Stimulated activated CD8-positive, alpha-beta memory T cell treated with anti-CD3 and anti-CD28 coated beads, Interleukin-7, amount 100 ng/mL, for 1 hour (primary cell): ENCODE measurements around the gene LECT2.

Experiments
- DNase-seq, 2 donors: peaks; one replicate each; pipeline ENCODE4 v3.0.0-alpha.2; 2020; ENCODE audit warnings: low read depth in 2 of 2

Gene LECT2

DNA sequence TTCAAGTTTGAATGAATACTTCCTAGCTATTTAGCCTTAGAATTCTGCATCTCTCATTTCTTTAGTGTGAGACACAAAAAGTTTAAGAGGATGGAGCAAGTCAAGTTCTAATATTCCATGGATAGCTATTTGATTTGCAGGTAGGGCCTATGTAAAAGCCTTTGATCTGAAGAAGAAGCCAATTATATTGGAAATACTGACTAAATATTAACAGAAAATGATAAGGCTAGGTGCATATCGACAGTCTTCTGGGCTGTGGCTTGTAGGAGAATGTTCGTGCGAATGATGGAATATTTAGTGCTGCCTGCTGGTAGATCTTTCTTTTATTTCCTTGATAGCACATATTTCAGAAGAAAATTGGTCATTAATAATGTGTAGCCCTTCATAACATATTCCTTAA, at the start of gene LECT2:
LECT2 (minus strand) TSS at position 85 of the 400 bp plus-strand sequence. CDS start 150 bp downstream, outside the sequence.
- DNase-seq, result no peak

DNA sequence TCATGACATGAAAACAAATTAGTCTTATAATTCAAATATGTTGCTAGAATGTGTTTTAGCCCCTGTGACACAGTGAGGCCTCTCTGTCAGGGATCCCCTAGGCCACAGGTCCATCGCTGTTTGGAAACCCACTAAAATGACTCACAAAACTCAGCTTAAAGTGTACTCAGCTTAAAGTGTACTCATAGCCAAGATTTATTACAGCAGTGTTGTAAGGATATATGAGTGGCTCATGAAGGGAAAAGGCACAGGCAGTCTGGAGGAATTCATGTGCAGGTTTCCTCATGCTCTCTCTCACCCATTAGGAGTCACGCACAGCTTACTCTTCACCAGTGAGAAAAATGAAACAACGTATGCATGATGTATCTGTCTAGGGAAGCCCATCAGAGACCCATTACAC, 49.7 kb upstream of the LECT2 start:
- no peak for DNase-seq

DNA sequence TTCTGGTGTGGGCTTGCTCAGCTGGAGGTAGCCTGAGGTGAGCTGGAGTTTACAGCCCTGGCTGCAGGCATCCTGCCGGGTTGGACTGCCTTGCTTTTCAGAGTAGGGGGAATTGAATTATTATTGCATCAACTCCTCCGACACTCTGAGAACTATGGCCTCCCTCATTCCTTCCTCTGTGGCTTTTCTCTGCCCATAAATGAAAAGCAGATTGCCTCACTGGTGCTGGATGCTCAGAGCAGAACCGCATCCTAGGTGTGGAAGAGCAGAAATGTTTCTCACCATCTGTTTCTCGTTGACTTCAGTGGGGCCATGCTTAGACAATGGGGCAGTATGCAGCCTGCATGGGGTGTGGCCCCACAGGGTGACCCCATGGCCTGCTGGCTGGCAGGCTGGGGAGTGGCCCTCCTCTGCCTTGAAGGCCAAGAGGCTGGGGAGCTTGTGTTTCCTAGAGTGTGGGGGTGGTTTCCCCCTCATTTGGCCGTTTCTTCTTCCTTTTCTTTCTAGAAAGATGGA, 46.7 kb upstream of the LECT2 start:
- DNase-seq, result no peak

DNA sequence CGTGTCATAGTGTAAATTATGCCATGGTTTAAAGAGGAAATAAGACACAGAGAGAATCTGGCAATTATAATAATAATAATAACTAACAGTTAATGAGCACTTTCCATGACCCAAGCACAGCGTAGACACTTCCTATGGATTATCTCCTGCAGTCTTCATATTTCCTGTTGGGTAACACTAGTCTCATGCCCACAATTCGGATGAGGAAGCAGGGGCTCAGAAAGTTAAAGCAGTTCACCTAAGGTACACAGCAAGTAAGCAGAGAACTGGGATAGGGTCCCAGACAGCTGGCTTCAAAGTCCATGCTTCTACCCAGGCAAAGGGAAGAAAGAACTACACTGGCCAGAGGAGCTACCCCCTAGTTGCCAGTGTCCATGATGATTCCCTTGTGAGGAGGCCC, 46.1 kb upstream of the LECT2 start:
- DNase-seq, result no peak

DNA sequence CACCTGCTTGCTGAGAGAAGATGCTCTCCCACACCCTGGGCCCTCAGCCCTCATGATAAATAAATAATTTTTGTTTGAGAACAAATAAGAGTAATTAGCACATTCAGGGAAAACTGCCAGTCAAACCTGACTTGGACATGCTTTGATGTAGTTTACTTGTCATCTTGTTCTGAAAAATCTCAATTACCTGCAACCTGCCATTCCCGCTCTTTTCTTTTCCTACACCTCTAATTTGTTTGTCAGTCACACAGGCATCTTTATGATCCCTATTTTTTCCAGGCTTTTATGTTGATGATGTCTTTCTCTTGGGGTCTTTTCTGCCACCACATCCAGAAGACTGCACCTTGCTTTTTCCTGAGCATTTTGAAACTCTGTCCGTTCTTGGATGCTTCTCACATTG, 45.4 kb upstream of the LECT2 start:
- DNase-seq, result no peak

DNA sequence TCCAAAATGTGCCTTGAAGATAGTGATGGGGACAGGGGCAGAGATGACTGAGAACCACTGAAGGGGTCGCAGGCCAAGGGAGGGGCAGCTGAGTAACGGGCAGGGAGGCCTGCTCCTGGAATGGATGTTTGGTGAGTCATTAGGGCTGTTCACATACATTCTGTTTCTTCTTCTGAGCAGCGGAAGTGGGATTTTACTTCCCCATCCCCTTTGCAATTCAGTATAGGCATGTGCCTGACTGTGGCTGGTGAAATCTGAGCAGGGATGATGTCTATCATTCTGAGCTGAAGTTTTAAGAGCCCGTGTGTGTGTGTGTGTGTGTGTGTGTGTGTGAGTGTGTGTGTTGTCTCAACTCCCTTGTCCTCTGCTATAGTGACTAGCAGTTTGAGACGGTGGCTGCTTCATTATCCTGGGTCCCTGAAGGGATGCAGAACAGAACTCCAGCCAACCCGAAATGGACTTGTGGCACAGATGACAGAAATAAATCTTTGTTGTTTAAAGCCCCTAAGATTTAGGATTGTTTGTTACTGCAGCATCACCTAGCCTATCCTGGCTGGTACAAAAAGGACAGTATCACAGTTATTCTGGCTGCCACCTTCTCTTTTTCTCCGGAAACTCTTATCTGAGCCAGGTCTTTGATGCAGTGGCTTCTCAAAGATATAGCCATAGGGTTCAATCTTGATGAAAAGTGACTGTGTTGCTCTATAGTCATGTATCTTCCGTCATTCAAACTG, 44.8 kb upstream of the LECT2 start:
- DNase-seq, result no peak

DNA sequence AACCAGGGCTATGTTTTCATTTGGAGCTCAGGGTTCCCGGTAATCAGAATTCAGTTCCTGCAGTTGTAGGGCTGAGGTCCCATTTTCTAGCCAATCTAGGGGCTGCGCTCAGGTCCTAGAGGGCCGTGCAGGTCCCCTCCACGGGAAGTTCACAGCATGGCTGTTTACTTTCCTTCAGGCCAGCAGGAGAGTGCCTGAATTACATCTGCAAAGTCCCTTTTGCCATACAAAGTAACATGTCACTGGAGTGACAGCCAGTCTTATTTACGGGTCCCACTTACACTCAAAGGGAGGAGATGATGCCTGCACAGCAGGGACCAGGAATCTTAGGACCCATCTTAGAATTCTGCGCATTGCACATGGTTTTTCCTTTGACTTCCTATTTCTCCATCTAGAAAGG, 44.1 kb upstream of the LECT2 start:
- DNase-seq, result no peak

DNA sequence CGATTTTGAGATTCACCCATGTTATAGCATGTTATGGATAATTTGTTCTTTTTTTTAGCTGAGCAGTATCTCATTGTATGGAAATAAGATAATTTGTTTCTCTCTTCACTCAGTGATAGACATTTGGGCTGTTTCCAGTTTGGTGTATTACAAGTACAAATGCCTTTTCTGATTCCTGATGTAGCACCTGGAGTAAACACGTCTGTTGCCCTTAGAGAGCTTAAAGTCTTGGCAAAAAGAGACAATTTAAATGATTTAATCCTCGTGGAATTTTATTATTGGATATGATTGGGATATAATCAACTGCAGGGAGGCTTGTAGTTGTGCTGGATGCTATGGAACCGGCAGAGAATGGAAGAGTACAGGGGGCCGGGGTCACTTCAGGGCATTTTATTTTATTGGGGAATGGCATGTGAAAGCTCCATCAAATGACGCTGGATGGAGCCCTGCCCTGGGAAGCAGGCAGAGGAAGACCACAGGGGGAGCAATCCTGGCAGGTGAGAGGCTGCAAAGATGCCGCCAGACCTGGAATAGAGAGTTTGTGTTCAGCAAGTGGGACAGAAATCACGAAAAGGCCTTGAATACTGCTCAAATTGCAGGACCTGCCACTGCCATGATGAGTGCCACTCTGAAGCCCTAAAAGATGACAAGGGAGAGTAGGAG, 43.0 kb upstream of the LECT2 start:
- DNase-seq, result no peak

DNA sequence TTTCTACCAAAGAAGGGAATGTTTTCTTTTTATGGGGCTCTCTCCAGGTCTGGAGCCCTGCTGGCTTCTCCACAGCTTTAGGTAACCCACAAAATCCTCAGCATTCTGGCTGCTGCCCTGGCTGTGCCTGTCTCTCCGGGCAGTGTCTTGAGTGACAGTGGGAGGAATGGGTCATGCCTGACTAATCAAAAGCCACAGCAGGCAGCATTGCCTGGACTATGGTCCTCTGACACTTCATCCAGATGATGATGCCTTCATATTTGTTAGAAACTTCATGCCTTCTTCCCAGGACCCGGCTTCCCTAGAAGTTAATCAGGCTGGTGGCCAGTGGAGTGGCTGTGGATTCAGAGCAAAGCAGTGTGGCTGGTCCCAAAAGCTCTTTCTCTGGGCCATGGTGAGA, 41.8 kb upstream of the LECT2 start:
- no peak for DNase-seq

DNA sequence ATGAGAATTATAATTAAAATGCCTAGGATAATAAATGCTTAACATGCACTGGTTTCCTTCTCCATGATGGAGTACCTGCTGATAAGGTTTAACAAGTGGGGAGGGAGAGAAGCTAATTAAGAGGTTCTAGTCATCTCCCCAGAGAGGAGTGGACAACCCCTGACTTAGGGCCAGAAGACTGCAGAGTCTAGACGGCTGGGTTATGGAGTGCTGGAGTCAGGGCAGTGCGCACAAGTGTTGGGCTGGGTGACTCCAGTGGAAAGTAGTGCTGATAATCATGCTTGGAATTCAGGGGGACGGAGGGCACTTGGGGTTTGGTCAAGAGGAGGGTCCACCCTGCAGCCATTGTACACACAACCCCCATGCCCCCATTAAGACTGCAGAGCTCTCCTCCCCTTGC, 41.2 kb upstream of the LECT2 start:
- no peak for DNase-seq

DNA sequence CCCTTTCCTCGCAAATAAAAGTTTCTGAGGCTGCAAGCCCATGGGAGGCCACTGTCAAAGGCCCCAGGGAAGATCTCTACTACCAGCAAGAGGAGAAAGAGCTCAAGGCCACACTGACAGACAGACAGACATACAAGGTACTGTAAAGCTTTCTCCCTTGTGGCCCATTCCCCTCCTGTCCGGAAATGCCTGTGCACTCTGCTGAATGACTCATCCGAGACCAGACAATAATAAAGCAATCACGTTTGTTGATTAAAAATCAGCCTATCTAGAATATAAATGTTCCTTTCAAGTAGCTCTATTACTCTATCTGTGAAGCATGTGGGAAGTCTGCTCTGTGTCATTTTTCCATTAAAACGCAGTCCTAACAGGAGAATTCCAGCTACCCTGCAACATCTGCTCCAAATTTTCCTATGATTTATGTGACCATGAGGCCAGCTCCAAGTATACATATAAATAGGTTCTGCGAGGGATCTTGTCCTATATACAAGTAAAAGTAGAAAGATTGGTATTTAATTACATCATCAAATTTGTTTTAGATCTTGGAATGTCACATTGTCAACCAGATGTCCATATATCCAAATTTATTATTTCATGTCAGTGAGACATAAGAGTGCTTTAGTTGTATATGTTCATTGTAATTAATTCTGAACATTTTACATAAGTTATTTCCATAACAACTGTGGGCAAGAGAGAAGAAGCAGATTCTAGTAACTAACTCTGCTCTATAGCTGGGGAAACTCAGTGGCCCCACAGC, 39.3 kb upstream of the LECT2 start:
- DNase-seq, result no peak

DNA sequence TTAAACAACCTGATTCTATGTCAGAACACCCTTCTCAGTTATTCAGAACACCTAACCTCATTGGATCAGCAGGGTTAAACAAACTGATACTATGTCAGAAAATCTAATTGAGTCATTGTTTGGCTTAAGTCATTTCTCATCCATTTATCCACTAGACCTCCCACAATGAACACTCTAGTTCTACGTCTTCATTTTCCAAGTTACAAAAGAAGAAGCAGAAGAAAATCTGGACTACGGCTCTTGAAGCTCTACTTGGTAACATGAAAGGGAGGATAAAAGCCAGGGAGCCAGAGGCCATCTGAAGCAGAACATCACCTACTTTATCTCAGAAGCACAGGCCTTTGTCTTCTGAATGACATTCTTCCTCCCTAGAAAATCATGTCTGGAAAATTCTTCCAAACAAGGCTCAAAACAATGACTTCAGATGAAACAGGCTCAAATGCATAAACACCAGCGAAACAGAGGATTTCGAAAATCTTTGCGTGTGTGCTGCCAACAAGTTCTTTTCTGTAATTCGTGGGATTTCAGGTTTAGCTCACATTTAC, 38.6 kb upstream of the LECT2 start:
- no peak for DNase-seq

DNA sequence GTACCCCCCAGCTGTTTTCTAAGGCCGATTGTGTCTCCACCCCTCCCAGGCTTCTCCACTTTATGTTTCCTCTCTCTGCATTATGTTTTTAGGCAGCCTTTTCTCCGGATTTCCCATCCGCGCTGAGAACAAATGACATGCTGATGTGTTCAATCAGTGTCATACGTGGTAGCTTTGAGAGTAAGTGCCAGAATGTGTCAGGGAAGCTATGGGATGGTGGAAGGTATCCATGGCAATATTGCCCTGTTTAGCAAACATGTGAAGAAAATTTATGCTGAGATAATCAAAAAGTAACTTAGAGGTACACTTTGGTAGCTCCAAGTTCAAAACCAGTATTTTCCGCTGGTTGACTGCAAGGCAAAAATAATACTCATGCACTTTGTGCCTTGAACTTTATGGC, 36.6 kb upstream of the LECT2 start:
- DNase-seq, result no peak

DNA sequence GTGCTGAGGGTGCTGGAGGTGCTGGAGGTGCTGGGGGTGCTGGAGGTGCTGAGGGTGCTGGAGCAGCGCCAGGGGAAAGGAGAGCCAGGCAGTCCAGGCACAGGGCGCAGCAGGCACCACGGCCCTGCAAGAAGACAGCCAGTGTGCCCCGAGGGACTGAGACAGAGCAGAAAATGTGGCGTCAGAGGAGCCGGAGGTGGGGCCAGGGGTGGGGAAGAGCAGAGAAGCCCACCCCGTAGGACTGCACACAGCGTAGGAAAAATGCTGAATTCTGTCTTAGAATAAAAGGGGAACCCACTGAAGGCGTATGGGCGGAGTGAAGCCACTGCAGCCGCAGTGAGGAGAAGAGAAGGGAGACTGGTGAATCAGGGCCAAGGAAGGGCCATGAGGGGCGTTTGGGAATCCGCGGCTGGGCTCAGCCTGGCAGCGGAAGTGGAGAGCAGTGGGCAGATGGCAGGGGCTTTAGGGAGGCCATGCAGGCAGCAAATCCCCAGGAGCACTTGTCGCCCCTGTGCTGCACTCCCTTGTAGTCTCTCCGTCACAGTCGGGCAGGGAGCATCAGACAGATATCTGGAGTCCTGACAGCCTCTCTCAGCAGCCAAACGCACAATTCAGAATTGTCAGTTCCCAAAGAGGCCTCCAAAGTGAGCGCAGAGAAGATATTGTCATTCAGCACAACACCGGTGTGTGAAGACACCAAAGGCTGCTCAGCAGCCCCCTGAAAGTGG, 35.9 kb upstream of the LECT2 start:
- DNase-seq, result no peak

DNA sequence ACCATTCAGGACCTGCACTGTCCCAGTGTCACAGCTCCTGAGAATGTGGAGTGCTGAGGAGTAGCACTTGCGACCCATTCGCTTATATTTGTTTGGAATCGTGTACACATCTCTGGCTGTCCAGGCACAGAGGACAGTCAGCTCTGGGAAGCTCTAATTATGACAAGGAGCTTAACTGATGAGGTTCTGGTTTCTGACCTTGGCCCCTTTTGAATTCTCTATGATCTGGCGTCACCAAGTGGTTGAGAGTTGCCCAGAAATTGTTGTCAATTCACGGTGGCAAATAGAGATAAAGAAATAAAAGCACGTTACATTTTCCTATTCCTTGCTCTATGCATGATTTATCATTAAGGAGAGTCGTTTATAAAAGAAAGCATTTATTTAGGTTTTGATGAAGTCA, 34.9 kb upstream of the LECT2 start:
- DNase-seq, result no peak

DNA sequence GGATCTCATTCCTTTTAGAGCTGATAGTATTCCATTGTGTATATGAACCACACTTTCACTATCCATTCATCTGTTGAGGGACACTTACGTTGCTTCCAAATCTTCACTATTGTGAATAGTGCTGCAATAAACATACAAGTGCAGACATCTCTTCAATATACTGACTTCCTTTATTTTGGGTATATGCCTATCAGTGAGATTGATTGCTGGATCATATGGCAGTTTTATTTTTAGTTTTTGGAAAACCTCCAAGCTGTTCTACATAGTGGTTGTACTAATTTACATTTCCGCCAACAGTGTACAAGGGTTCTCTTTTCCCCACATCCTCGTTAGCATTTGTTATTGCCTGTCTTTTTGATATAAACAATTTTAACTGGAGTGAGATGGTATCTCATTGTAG, 33.8 kb upstream of the LECT2 start:
- no peak for DNase-seq

DNA sequence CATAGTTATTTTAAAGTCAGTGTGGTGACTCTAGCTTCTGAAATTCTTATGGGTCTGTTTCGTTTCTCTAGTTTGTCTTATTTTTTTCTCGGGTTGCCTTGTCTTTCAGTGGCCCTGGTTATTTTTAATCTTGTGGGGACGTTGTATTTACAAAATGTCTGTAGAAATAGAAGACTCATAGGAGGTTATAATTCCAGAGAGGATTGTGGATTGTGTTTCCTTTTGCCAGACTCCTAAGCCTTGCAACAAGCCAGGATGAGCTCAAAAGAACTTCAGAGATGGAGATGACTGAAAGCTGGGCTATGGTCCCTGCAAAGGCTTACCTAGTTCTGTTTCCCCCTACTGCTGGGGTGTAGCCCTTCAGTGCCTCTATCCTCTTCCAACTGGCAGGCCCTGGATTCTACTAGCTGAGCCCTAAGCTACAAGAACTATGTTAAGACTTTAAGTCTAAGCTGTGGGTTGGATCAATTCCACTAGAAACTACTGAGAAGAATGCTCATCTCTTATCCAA, 32.2 kb upstream of the LECT2 start:
- DNase-seq, result no peak

DNA sequence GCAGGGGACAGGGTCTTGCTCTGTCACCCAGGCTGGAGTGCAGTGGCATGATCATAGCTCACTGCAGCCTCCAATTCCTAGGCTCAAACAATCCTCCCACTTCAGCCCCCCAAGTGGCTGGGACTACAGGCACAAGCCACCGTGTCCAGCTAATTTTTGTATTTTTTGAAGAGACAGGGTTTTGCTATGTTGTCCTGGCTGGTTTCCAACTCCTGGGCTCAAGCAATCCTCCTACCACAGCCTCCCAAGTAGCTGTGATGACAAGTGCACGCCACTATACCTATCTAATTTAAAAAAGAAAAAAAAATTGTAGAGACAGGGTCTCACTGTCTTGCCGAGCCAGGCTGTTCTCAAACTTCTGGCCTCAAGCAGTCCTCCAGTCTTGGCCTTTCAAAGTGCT, 31.6 kb upstream of the LECT2 start:
- DNase-seq, result no peak

DNA sequence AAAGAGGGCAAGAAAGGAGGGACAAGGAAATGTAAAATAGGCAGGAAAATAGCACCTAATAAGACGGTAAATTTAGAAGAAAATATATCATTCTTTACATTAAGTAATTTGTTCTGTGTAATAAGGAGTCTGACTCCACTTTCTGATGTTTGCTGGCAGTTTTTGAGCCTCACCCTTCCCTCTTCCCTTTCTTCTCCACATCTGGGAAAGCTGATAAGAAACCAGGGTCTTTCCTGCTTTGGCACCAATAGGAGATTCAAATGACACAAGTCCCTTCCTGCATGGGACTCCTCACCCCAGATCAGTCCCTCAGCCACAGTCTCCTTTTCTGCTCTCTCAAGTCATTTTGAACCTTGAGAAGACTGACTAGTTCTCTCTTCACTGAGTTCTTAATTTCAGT, 31.2 kb upstream of the LECT2 start:
- no peak for DNase-seq

DNA sequence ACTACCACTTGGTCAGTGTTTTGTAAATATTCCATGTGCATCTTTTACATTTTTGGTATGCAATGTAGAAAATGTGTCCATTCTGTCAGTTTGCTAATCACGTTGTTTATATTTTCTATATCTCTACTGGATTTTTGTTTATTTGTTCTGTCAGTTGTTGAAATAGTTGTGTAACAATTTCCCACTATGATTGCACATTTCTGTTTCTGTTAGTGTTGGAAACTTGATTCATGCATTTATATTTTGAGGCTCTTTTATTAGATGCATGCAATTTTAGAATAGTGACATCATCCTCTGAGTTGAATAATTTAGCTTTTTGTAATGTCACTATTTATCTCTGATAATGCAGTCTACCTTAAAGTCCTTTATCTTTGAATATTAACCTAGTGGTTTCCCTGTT, 25.8 kb upstream of the LECT2 start:
- DNase-seq, result no peak

DNA sequence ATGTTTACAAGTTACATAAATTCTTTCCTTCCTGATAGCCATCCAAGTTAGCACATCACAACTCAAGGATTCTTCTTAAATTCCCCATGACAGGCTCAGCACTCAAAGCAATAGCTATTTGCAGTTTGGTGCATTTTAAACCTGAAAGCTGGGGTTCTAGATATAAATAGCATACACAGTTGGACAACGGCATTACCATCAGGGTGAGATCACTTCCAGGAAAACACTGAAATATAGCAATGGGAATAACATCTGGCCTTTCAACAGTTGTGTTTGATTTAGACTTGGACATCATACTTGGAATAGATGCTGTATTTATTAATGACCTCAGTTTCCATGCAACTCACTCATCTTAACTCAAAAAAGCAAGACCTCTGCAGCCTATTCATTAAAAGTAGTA, 24.7 kb upstream of the LECT2 start:
- no peak for DNase-seq

DNA sequence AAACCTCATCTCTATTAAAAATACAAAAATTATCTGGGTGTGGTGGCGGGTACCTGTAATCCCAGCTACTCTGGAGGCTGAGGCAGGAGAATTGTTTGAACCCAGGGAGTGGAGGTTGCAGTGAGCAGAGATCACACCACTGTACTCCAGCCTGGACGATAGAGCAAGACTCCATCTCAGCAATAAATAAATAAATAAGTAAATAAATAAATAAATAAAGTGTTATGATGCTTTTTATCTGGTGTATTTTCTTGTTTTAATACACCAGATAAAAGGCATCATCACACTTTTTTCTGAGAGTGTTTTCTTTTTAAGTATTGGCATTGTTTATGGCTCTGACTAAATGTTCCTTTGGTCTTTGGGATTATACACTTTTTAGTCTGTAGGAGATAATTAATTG, 24.2 kb upstream of the LECT2 start:
- DNase-seq, result no peak
